Fibroblast of mammary gland (primary cell): ENCODE data around the gene CADM1.

Experiments
- DNase-seq: peaks from one replicate; pipeline ENCODE4 v3.0.0-alpha.2; 2010; ENCODE audit warnings: low read depth
- H3K4me3 ChIP-seq: 2 replicates; pipeline ENCODE4 v1.5.1; 2011; ENCODE audit warnings: low read depth, mild to moderate bottlenecking, low read length, moderate library complexity; ENCODE audit not compliant: control insufficient read depth
- CTCF ChIP-seq: conservative IDR thresholded peaks from 2 replicates; pipeline ENCODE4 v1.5.1; 2011; ENCODE audit warnings: low read depth, low read length, inconsistent platforms; ENCODE audit not compliant: control insufficient read depth, insufficient read depth

Gene CADM1

DNA sequence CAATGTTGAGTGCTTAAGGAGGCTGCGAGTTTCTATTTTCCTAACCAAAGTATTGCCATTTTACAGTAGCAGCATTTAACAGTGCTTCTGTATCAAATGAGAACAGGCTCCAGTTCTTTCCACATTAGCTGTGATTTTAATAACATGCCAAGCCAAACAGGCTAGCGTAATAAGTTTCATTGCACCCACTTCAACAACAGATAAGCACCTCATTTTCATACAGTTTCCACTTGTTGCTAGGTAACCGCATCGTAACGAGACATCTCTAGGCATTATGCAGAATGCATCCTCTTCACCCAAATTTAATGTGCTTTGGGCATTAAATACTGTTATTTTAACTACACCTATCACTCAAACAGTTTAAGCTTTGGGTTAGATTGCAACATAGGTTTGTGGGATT is 79.0 kb downstream of the CADM1 start:
- TF ChIP-seq CTCF: no peak
- no peak overlapping the region for H3K4me3 ChIP-seq
- DNase-seq: no peak

GRCh38 chr11:115423728-115424459 is 80.3 kb downstream of the CADM1 start:
- no peak for DNase-seq
- TF ChIP-seq CTCF: no peak
- H3K4me3 ChIP-seq: no peak overlapping the region

- DNase-seq: no peak
- TF ChIP-seq CTCF: no peak
- no peak overlapping the region for H3K4me3 ChIP-seq
Measured at GRCh38 chr11:115421992-115422689, 82.1 kb downstream of the CADM1 start.

DNA sequence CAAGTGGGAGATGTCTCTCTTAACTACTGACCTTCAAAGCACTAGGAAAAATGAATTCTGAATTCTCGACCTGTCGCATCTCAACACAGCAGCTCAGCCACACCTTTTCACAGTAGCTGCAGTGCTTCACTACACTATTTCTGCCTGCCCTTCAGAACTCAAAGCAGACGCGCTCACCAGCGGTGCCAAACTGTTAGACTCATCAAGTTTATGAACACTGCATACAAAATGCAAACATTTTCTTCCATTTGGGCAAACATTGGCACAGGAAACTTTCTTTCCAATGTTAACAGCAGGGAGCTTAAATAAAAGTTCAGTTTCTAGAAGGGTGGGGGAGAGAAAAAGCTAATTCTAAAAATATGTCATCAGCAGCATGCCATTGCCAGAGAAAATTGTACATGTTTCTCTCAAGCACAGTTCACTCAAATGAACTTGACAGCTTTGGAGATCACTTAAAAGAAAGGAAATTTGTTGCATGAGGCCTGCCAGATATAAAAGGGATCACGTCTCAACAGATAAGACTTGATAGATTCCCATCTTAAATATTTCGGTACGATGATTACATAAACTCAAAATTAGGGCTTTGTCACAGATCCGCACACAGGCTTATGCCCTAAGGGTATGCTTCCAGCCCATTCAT is 82.7 kb downstream of the CADM1 start:
- TF ChIP-seq CTCF: no peak
- no peak for DNase-seq
- H3K4me3 ChIP-seq: no peak overlapping the region

GRCh38 chr11:115420505-115420904 is 83.7 kb downstream of the CADM1 start:
- no peak for DNase-seq
- no peak overlapping the region for H3K4me3 ChIP-seq
- TF ChIP-seq CTCF: no peak

DNA sequence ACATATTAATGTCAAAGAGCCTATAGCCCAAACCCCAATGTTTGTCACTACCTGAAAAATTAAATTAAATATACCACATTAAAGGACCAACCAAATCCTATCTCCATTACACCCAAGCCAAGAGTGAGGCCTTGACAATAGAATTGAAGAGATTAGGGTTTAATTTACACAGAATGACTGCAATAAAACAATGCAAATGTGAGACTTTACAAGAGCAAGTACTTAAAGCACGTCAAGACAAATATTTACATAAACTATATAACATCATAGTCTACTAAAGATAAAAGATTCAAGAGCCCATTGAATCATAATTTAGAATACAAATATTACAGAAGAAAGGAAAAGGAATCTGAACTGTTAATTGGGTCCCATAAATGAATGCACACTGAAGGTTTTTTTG is 85.6 kb downstream of the CADM1 start:
- no peak for DNase-seq

More for the DNA sequence above, 85.6 kb downstream of the CADM1 start:
- TF ChIP-seq CTCF: no peak
- no peak overlapping the region for H3K4me3 ChIP-seq
